A549 (cell line): ENCODE data around the gene ING3.

Experiments
- CTCF ChIP-seq: fragments of >200 bp; sonication (Bioruptor Twin); formaldehyde crosslinking; IDR thresholded peaks from 3 replicates; pipeline ENCODE4 v1.5.1; 2016
- MAZ ChIP-seq: fragments of 150-350 bp; IDR thresholded peaks from 2 replicates; pipeline ENCODE4 v1.6.1; 2014; ENCODE audit warnings: antibody characterized with exemption, low read depth, low read length, borderline replicate concordance
- POLR2A ChIP-seq: IDR thresholded peaks from 2 replicates; pipeline ENCODE4 v1.6.1; 2012; ENCODE audit warnings: mild to moderate bottlenecking, low read length

DNA sequence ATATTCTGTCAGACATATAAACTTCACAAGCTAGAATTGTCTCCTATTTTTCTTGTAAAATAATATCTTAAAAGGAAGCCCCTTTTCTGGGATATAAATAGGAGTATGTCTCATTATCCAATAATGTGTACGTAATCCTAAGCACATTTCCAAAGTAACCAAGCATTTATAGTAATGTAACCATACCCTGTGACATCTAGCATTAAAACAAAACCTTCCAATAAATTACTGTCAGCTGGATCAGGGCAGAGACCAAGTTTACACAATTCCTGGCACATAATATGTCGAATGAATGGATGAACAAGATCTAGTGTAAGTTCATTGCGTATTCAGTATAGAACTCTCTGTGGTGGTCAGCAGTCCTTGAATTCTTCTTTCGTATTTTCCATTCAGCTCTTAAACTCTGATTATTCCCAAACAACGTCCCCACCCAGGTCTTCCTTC, 52.2 kb downstream of the ING3 start:
- no peak for TF ChIP-seq POLR2A
- TF ChIP-seq CTCF: no peak
- no peak for TF ChIP-seq MAZ
